Cardiac muscle cell (in vitro differentiated cells and primary cell): Measurements from ENCODE around the gene UTY. TPM values are rescaled to one million over a fixed set of nuclear protein-coding genes. Genes with fewer than 3 reads are reported as not detected.

Experiments
- DNase-seq, 2 donors: peaks; one replicate each; pipeline versions ENCODE4 v3.0.0 to v3.0.0-alpha.2; 2010 to 2017; ENCODE audit warnings: low read depth in 1 of 2, low spot score in 1 of 2
- H3K27ac ChIP-seq: fragments of 200-600 bp; sonication (generic); 2 replicates; pipeline ENCODE4 v1.5.1; 2016
- H3K27me3 ChIP-seq: fragments of 200-600 bp; sonication (generic); 2 replicates; pipeline ENCODE4 v1.6.0; 2016; ENCODE audit warnings: control low read depth
- H3K36me3 ChIP-seq: fragments of 200-600 bp; sonication (generic); 2 replicates; pipeline ENCODE4 v1.5.1; 2016; ENCODE audit warnings: control low read depth
- H3K4me1 ChIP-seq: fragments of 200-600 bp; sonication (generic); 2 replicates; pipeline ENCODE4 v1.8.1; 2017; ENCODE audit warnings: low read depth, mild to moderate bottlenecking, mixed run types
- H3K4me3 ChIP-seq: fragments of 200-600 bp; sonication (generic); 2 replicates; pipeline ENCODE4 v1.5.1; 2016; ENCODE audit warnings: mild to moderate bottlenecking
- H3K9me3 ChIP-seq: fragments of 200-600 bp; sonication (generic); 2 replicates; pipeline ENCODE4 v1.5.1; 2017; ENCODE audit warnings: low read depth, mild to moderate bottlenecking, control low read depth
- polyA plus RNA-seq: library from polyadenylated mRNA; unstranded; fragments of >200 nt; fragmentation: Nextera tagmentation; extraction: Ambion mirVana; gene quantifications from 2 replicates; pipeline ENCODE4 v1.2.1, GENCODE V29; 2016
- total RNA-seq: library from RNA; depleted of rRNA; stranded (reverse); fragments of >200 nt; gene quantifications from 2 replicates; pipeline ENCODE4 v1.2.3, GENCODE V29; 2016
- TF ChIP-seq, protein P1 (sequence below): IDR thresholded peaks from 2 replicates; pipeline ENCODE4 v1.5.1; 2012; ENCODE audit warnings: low read depth, mild to moderate bottlenecking, low read length

Gene UTY
- total and polyA plus RNA-seq, 2 experiments from 2014 or later: not detected

DNA sequence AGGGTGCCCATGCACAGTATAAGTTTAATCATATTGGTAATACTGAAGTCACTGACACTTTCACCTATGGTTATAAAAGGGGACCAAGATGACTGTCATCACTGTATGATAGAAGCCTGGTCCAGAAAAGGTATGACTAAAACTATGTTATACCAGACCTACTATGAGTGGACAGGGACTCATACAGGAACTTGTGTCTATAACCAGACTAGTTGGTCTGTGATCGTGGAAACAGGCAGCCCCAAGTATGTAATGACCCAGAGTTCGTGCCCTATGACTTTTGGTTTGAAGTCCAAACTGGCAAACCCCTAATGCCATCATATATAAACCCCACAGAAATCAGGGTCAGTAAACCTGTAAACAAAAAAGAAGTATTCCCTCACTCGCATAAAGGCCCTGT is 134.3 kb downstream of the UTY start:
- TF ChIP-seq, protein P1, sequence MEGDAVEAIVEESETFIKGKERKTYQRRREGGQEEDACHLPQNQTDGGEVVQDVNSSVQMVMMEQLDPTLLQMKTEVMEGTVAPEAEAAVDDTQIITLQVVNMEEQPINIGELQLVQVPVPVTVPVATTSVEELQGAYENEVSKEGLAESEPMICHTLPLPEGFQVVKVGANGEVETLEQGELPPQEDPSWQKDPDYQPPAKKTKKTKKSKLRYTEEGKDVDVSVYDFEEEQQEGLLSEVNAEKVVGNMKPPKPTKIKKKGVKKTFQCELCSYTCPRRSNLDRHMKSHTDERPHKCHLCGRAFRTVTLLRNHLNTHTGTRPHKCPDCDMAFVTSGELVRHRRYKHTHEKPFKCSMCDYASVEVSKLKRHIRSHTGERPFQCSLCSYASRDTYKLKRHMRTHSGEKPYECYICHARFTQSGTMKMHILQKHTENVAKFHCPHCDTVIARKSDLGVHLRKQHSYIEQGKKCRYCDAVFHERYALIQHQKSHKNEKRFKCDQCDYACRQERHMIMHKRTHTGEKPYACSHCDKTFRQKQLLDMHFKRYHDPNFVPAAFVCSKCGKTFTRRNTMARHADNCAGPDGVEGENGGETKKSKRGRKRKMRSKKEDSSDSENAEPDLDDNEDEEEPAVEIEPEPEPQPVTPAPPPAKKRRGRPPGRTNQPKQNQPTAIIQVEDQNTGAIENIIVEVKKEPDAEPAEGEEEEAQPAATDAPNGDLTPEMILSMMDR: no peak

DNA sequence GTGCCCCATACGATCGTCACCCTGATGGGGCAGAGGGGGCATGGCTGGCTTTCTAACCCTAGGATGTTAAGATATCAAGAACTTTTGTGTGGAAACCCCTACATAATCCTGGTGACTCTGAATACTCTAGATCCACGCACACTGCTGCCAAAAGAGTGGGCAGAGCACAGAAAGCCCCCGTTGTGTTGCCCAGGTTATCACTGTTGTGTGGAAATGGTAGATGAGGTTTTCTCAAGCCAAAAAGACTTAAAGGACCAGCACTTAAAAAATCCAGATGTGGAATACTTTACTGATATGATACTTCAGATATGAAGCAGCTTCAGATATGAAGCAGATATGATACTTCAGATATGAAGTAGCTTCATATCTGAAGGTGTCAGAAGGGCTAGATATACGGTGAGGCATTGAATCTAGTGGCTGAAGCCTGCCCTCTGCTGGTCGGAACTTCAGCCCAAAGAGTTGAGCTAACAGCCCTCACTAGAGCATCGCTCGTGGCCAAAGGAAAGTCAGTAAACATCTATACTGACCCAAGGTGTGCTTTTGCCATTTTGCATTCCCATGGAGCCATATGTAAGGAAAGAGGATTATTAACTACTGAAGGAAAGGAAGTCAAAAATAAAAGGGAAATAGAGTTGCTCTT is 136.4 kb downstream of the UTY start:
- TF ChIP-seq, protein P1: peak; percentile 64
- peak in 1 of 2 donors; percentile 32 for DNase-seq
- H3K36me3 ChIP-seq: no peaks in the 10 kb centered on the region
- H3K4me1 ChIP-seq: no peaks in the 10 kb centered on the region
- no peaks in the 10 kb centered on the region for H3K27me3 ChIP-seq
- no peak overlapping the region for H3K4me3 ChIP-seq
- H3K27ac ChIP-seq: no peak overlapping the region
- H3K9me3 ChIP-seq: no peaks in the 10 kb centered on the region

More for the DNA sequence above, 134.3 kb downstream of the UTY start:
- H3K36me3 ChIP-seq: no peaks in the 10 kb centered on the region
- H3K9me3 ChIP-seq: no peaks in the 10 kb centered on the region
- H3K4me3 ChIP-seq: no peak overlapping the region
- H3K27me3 ChIP-seq: no peaks in the 10 kb centered on the region
- no peak overlapping the region for H3K27ac ChIP-seq
- H3K4me1 ChIP-seq: no peaks in the 10 kb centered on the region
- no peak for DNase-seq

DNA sequence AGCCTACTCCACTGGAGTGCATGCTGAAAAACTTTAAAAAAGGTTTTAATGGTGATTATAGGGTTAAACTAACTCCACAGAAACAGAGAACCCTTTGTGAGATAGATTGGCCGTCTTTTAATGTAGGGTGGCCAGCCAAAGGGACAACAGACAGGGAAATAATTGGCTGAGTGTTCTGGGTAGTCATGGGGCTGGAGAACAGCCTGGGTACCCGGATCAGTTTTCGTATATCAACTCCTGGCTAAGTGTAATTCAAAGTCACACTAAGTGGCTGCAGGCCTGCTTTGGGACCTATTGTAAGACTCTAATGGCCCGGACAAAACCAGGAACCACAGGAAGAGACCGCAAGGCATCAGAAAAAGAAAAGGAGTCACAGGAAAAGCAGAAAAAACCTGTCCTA is 139.9 kb downstream of the UTY start:
- no peak overlapping the region for H3K27ac ChIP-seq
- H3K9me3 ChIP-seq: no peaks in the 10 kb centered on the region
- no peaks in the 10 kb centered on the region for H3K27me3 ChIP-seq
- TF ChIP-seq, protein P1: no peak
- H3K36me3 ChIP-seq: no peaks in the 10 kb centered on the region
- no peaks in the 10 kb centered on the region for H3K4me1 ChIP-seq
- DNase-seq: no peak
- H3K4me3 ChIP-seq: no peak overlapping the region

DNA sequence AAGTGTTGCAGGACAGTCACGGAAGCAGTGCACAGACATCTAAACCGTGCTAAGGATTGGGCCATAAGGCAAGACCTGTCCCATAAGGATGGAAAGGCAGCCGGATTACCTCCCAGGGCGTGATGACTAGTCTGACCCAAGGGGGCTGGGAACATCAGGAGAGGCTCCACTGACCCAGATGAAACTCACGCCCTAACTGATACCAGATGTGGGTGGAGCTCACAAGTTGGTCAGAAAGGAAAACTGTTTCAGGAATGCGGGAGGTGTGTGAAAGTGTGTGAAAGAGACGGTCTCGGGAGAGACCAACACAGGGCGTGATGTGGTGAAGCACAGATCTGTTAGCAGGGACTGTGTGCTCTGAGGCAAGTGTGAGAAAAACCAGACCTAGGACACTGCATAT is 140.5 kb downstream of the UTY start:
- no peak overlapping the region for H3K27ac ChIP-seq
- H3K9me3 ChIP-seq: no peaks in the 10 kb centered on the region
- H3K36me3 ChIP-seq: no peaks in the 10 kb centered on the region
- TF ChIP-seq, protein P1: no peak
- H3K4me3 ChIP-seq: no peak overlapping the region
- no peaks in the 10 kb centered on the region for H3K27me3 ChIP-seq
- no peak for DNase-seq
- no peaks in the 10 kb centered on the region for H3K4me1 ChIP-seq

DNA sequence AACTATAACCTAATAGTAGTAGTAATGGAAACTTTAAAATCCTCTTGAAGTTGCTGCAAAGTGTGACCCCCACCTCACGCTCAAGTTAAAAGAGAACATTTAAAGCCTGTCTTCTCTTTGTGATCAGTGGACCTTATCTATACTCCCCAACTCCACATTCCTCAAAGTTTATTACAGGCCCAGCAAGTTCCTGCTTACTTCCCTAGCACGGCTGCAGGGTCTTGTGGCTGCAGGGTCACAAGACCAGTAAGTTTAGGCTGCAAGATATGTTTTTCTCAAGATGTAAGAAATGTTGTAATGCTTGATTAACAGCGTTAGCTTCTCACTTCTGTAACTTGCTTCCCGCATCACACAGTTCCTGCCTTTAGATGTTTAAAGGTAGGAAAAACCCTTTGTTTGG is 141.1 kb downstream of the UTY start:
- Histone ChIP-seq H3K27me3 (no peaks in the 10 kb centered on the region), H3K4me1 (no peaks in the 10 kb centered on the region), H3K9me3 (no peaks in the 10 kb centered on the region), H3K4me3 (no peak overlapping the region), H3K36me3 (no peaks in the 10 kb centered on the region), H3K27ac (no peak overlapping the region)
- TF ChIP-seq, protein P1: no peak
- DNase-seq: no peak
